Dendritic cell treated with granulocyte-macrophage colony-stimulating factor and Interleukin-4, amounts not matched to agents 40 ng/mL and 50 ng/mL, for 4 days (primary cell): Measurements from ENCODE around the gene TBX20.
"Not testable (repeated sequence)": the region's sequence is repeated elsewhere in the genome, so short reads cannot be mapped to it uniquely, and the experiment has no call there.

Experiments
- H3K27ac Mint-ChIP-seq: one replicate; pipeline ENCODE4 v1.8.0; 2022; ENCODE audit warnings: mild to moderate bottlenecking, mixed read lengths
- H3K27me3 Mint-ChIP-seq: one replicate; pipeline ENCODE4 v1.8.0; 2022; ENCODE audit warnings: mild to moderate bottlenecking, mixed read lengths
- H3K36me3 Mint-ChIP-seq: one replicate; pipeline ENCODE4 v1.8.0; 2022; ENCODE audit warnings: low read depth, mixed read lengths
- H3K4me1 Mint-ChIP-seq: one replicate; pipeline ENCODE4 v1.8.0; 2022; ENCODE audit warnings: low read depth, mixed read lengths
- H3K4me3 Mint-ChIP-seq: one replicate; pipeline ENCODE4 v1.8.0; 2022; ENCODE audit warnings: mild to moderate bottlenecking, moderate library complexity, mixed read lengths
- H3K9me3 Mint-ChIP-seq: one replicate; pipeline ENCODE4 v1.8.0; 2022; ENCODE audit warnings: mixed read lengths
- intact Hi-C: fragments of 100-400 bp; cut with micrococcal nuclease; formaldehyde crosslinking; loops from one replicate; pipeline ENCODE4 v1.15.0; 2022

TBX20 gene

GRCh38 chr7:35184961-35185360 is 68.9 kb downstream of the TBX20 start:
- H3K36me3 Mint-ChIP-seq, H3K27ac Mint-ChIP-seq, H3K4me3 Mint-ChIP-seq, intact Hi-C loops, H3K9me3 Mint-ChIP-seq: not testable (repeated sequence)
- Mint-ChIP-seq H3K4me1 (peaks cover 11% of the 10 kb centered on the region), H3K27me3 (peaks cover 35% of the 10 kb centered on the region)

DNA sequence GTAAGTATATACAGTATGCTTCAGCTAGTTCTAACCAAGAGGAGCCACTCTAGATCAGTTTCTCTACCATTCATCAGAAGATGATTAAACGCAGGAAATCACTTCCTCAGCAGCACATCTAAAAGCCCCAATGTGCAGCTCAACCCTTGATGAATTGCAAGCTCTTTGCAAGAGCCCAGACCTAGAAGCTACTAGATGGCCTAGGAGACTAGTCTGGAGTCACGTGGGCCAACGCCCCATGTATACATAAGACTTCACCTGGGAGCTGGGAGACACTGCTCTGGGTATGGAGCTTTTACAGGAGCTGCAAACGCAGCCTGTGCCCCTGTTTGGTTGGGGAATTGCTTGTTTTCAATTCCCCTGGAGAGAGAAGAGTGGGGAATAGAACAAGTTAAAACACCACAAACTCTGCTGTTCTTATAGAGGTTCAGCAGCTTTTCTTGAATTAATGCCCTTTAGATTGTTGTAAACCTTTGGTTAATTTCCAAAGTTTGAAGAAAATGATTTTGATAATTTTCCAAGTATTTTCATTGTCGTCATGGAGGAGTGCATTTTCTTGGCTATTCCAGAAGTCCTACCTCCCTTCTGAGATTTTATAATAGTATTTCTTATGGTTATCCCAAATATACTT is 69.9 kb downstream of the TBX20 start:
- intact Hi-C loops, H3K27ac Mint-ChIP-seq, H3K4me3 Mint-ChIP-seq, H3K36me3 Mint-ChIP-seq, H3K9me3 Mint-ChIP-seq: not testable (repeated sequence)
- H3K27me3 Mint-ChIP-seq: peaks cover 33% of the 10 kb centered on the region
- peaks cover 11% of the 10 kb centered on the region for H3K4me1 Mint-ChIP-seq

DNA sequence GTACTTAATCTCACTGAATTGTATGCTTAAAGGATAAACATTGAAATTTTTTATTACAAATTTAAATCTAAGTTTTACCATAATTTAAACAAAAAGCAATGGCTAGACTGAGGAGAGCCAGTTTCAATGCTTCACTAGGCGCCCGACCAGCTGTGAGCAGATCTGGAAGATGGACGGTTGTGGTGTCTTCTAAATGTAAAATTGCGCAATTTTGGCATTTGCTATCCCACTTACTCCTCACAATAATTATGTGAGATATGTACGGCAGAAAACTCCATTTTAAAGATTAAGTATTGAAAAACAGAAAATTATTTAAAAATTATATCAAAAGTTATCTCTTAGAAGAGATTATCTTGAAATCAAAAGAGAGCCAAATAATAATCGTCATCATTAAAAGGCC is 73.2 kb downstream of the TBX20 start:
- H3K27ac Mint-ChIP-seq, H3K36me3 Mint-ChIP-seq, intact Hi-C loops, H3K4me3 Mint-ChIP-seq, H3K9me3 Mint-ChIP-seq, H3K4me1 Mint-ChIP-seq: not testable (repeated sequence)
- H3K27me3 Mint-ChIP-seq: peaks cover 14% of the 10 kb centered on the region

GRCh38 chr7:35173176-35173575 is 80.7 kb downstream of the TBX20 start:
- H3K4me3 Mint-ChIP-seq, H3K36me3 Mint-ChIP-seq, H3K9me3 Mint-ChIP-seq, H3K4me1 Mint-ChIP-seq, H3K27me3 Mint-ChIP-seq, intact Hi-C loops, H3K27ac Mint-ChIP-seq: not testable (repeated sequence)

GRCh38 chr7:35172131-35172530 is 81.8 kb downstream of the TBX20 start:
- H3K27ac Mint-ChIP-seq, intact Hi-C loops, H3K9me3 Mint-ChIP-seq, H3K27me3 Mint-ChIP-seq, H3K36me3 Mint-ChIP-seq, H3K4me3 Mint-ChIP-seq, H3K4me1 Mint-ChIP-seq: not testable (repeated sequence)

GRCh38 chr7:35167658-35168057 is 86.2 kb downstream of the TBX20 start:
- H3K27ac Mint-ChIP-seq, H3K4me3 Mint-ChIP-seq, H3K36me3 Mint-ChIP-seq, intact Hi-C loops, H3K4me1 Mint-ChIP-seq, H3K27me3 Mint-ChIP-seq, H3K9me3 Mint-ChIP-seq: not testable (repeated sequence)

DNA sequence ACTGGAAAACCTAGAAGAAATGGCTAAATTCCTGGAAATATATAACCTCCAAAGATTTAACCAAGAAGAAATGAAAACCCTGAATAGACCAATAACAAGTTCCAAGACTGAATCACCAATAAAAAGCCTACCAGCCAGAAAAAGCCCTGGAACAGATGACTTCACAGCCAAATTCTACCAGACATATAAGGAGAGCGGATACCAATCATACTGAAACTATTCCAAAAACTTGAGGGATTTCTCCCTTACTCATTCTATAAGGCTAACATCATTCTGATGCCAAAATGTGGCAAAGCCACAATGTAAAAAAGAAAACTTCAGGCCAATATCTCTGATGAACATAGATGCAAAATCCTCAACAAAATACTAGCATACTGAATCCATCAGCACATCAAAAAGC is 86.7 kb downstream of the TBX20 start:
- H3K9me3 Mint-ChIP-seq, H3K4me3 Mint-ChIP-seq, H3K27ac Mint-ChIP-seq, H3K27me3 Mint-ChIP-seq, intact Hi-C loops, H3K4me1 Mint-ChIP-seq, H3K36me3 Mint-ChIP-seq: not testable (repeated sequence)

GRCh38 chr7:35161059-35161740 is 92.7 kb downstream of the TBX20 start:
- H3K27me3 Mint-ChIP-seq, H3K36me3 Mint-ChIP-seq, intact Hi-C loops, H3K9me3 Mint-ChIP-seq, H3K27ac Mint-ChIP-seq, H3K4me3 Mint-ChIP-seq, H3K4me1 Mint-ChIP-seq: not testable (repeated sequence)
